HG03342 (cell line): ENCODE results near the gene GCA.
A peak's percentile ranks its signal among the peaks of the same experiment; 100 is the strongest.

ENCODE experiments used
- ATAC-seq: cut with Tn5 transposase; IDR thresholded peaks from one replicate; pipeline ENCODE4 v1.9.1; 2021; ENCODE audit warnings: mild to moderate bottlenecking, moderate library complexity; ENCODE audit not compliant: unreplicated experiment

Gene GCA

GRCh38 chr2:162327134-162327769 lies 16.7 kb upstream of the GCA start:
- no peak for ATAC-seq

- ATAC-seq: no peak
Measured at GRCh38 chr2:162327806-162328205, 16.1 kb upstream of the GCA start.

DNA sequence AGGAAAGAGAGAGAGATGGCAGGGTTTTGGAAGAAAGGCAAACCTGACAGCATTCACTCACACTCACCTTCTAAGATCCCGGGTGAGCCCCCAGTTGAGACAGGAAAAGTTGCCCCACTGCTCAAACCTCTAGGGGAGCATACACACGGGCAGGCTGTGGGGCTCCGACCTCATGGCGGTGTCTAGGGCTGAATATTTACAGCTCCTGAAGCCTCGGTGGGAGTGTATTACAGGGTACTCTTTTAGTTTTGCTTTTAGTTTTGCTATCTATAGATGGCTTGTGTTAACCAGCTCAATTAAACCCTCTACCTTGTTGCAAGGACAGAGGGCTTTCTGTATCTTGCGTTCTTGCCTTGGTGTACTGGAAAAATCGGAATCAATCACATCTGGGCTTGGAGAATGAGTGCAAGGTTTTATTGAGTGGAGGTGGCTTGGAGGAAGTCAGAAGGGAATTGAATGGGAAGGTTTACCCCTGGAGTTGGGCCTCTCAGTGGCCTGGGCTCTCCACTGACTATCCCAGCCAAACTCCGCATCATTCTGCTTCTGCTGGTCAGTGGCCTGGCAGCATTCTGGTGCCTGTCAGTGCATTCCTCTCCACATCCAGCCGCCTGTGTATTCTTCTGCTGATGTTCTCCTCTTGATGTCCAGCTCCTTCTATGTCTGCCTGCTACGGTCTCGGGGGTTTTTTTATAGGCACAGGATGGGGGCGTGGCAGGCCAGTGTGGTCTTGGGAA lies 15.3 kb upstream of the GCA start:
- ATAC-seq: peak; percentile 54

DNA sequence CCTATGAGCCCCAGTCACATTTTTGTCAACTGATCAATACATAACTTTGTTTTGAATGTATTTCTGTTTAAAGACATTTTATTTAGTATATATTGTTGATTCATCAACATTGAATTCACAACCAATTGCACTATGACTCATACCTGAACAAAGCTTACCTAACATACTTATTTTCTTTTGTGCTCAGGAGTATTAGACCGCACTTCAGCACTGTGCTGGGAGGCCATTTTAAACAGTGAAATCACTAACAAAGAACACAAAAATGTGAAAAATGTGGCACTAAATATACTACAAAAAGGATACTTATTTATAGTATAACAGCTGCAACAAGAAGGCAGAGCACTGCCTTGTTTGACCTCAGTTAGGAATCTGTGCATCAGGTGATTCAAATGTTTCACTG lies 13.1 kb upstream of the GCA start:
- no peak for ATAC-seq

GRCh38 chr2:162333968-162334367 lies 10.0 kb upstream of the GCA start:
- ATAC-seq: peak; percentile 73

GRCh38 chr2:162337868-162338267 lies 6.1 kb upstream of the GCA start:
- ATAC-seq: no peak

DNA sequence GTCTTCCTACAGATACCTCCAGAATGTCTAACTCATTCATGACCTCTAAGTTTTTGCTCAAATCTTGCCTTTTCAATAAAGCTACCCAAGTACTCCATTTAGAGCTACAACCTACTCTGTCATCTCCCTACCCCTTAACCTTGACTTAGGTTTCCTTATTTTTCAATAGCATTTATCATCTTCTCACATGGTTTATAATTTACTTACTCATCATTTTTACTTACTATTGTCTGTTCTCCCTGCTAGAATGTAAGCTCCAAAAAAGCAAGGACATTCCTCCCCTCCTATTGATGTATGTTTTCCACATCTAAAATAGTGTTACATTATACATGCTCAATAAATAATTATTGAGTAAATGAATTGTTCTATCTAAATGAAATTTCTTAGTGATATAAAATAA lies 3.1 kb upstream of the GCA start:
- ATAC-seq: no peak

DNA sequence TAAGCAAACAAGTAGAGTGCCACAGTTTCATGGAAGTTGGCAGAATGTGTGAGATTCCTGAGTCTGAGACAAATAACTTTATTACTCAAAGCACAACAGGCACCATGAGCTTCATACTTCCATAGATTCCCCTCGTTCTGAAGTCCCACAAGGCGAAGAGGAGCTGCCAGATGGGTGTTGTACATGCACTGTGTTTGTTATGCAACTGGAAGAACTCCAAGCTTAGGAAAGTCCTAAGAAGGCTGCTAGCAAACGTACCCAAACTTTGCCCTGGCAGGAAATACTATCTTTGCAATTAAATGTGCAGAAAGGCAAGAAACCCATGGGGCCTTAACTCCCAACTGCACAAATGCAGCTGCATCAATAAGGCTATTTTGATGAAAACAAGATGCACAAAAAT lies 1.6 kb upstream of the GCA start:
- ATAC-seq: no peak

GRCh38 chr2:162342841-162343240 lies 1.1 kb upstream of the GCA start:
- no peak for ATAC-seq

GRCh38 chr2:162343492-162343823 lies 474 bp upstream of the GCA start:
- peak; percentile 0 for ATAC-seq

DNA sequence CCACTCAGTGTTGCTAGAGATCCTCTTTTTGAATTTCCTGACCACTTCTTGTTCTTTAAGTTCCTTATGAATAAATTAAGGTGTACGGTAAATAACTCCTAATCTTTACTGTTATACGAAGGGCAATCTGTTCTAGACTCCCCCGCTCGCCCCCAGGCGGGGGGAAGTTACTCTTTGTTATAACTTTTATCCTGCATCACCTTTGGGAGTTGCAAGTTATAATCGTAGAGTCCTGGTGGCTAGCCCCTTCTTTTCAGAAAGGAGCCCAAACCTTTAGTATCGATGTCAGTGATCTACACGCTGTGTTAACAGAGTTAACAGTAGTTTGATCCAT lies 652 bp downstream of the GCA start:
- ATAC-seq: no peak

DNA sequence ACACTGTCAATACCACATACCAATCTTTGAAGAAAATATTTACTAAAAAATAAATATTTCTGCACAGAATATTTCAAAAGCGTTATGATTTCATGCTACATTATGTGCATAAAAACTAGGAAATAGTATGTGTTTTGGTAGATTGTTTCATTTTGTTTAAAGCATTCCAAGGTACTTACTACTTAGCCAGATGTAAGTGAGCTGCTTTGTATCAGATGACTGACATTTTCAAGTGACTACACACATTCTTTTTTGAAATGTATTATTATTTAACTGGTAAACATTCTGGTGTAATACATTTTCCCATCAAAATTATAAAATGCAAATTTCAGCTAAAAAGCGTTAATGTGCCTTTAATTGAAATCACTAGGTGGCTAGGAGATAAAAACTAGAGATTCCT lies 21.5 kb downstream of the GCA start:
- ATAC-seq: no peak

DNA sequence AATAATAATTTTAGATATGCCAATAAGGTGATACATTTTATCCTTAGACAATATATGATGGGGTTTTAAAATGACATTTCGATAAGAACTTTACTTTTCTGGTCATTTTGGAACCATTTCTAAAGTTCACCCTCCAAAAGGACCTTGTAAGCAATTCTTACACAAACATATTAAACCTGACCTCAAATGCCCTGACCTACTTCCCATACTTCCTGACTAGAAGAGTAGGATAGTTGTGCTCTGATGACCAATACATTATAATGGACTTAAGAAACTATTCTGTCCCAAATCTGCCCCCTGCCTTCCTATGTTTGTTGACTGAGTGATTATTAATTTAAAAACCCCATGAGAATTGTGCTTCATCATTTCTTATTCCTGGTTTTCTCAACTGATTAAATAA lies 24.6 kb downstream of the GCA start:
- ATAC-seq: no peak

DNA sequence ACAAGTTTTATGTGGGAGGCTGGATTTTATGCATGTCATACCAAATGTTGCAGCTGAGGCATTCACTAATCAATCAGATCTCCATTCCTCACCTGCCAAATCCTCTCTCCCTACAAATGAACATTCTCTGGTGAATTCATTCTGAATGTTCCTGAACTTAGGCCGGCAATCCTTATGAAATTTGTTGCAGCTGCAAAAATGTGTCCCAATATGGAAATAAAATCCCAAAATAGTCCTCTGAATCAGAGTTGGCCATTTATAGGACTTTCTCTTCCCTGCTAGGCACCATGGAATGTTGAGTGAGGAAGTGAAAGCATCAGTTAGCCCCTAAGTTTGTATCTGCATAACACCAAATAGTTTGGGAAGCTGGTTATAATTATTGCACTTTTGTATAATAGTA lies 25.6 kb downstream of the GCA start:
- ATAC-seq: no peak

- ATAC-seq: no peak
Measured at GRCh38 chr2:162370931-162371330, 27.0 kb downstream of the GCA start.

- no peak for ATAC-seq
Measured at GRCh38 chr2:162372818-162373217, 28.9 kb downstream of the GCA start.

DNA sequence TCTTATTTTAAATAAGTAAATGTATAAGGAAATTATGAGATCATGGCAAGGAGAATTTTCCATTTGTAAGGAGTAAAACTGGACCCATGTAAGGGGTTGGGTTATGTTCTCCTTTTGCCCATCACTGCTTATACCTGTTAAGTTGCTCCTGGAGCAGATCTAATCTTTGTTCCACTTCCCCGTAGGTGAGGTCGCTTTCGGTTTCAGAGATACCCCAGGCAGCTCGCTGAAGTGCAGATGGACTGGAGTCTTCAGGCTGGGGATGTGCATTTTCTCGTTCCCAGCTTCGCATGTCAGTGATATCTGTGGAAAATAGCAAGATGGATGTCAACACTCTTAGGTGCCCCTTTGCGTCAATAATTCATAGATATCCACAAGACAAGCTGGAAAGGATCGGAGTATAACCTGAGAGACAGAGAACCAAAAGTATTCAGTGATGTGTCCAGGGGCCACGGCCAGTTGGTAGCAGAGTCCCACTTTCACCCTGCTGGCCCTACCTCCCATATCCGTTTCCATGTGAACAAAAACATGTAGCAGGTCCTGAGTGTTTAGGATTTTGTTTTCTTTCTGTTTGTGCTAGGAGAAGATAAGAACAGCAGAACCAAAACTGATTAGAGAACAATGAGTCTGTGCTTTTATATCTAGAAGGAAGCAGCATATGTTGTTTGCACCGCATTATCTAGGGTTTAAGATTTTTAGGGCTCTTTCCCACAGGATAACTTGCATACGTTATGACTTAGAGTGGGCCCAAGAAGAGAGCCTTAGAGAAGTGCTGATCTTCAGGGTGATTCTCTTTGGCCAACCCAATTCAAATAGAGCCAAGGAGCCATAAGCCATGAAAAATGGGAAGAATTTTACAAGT lies 36.0 kb downstream of the GCA start:
- no peak for ATAC-seq

- no peak for ATAC-seq
Measured at GRCh38 chr2:162381851-162382250, 37.9 kb downstream of the GCA start.

DNA sequence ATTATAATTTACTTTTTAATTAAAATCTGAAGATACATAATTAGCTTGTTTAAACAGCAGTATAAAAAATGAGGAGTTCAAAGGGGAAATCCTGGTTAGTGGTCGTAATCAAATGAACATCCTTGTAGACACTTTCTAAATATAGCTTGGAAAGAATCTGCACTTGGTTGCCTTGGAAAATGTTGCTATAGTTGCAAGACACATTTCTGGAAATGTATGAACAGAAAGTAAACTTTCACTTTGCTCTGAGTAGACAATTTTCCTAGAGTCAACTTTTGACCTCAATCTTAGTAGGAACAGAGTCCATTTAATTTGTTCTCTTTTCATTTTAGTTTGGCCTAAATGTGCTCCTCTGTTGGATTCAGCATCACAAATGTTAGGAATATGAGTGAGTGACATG lies 38.3 kb downstream of the GCA start:
- ATAC-seq: no peak

DNA sequence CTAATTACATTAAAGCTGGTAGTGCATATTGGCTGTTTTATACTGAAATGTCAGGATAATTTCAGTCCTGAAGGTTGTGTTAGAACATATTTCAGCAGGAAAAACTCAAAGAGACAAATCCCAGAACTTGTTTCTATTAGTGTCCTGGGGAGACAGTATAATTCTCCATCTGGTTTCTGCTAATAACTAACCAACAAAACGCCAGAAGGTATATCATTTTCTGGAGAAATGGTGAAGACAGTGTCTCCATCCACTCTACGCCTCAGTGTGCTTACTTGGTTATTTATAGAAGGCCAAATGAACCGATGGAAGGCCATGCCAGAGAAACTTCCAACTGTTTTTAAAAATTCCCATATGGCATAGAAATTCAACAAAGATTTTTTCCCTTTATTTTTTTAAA lies 41.6 kb downstream of the GCA start:
- ATAC-seq: no peak

DNA sequence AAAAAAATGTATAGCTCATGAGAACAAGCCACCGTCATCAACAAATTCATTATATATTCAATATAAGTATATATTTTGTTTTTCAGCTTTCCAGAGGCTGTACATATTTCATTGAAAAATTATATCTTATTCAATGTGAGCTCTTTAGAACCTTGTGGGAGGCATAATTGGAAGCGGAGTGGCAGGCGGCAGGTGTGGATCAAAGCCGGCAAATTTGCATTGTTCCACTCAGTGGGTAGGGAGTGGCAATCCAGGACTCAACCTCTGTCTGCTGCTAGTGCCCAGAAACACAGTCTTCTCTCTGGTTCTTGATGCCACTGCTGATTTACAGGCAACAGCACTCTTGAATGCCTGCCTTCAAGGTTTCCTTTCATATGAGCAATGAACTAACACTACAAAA lies 46.9 kb downstream of the GCA start:
- no peak for ATAC-seq

GRCh38 chr2:162400336-162400735 lies 56.4 kb downstream of the GCA start:
- no peak for ATAC-seq
